ENCODE measurements around the gene ARSB. TPM values are rescaled to one million over a fixed set of nuclear protein-coding genes. Genes with fewer than 3 reads are reported as not detected.

The ARSB gene
- total and polyA plus RNA-seq, 9 donors, result 3.1 to 10.6 (median 7.6) TPM

- intact Hi-C loops (cut with DNase I), result no loop called here
- Histone ChIP-seq H3K27ac (no peak overlapping the region), H3K9me3 (no peaks in the 10 kb centered on the region), H3K4me3 (no peak overlapping the region), H3K27me3 (no peaks in the 10 kb centered on the region), H3K4me1 (ENCODE audit: insufficient read depth) (no peaks in the 10 kb centered on the region), H3K36me3 (no peaks in the 10 kb centered on the region)
- DNase-seq, result no peak
- WGBS, 3 donors, result 20 to 27% (median 21%) methylated on average over 3 of the region's 3 CpGs
- TF ChIP-seq EP300 (IDR thresholded peaks at IDR 0.05) (no peak), CTCF (IDR thresholded peaks at IDR 0.05) (no peak), POLR2A (IDR thresholded peaks at IDR 0.05) (no peak)
Observed at GRCh38 chr5:78899922-78900362, 85.2 kb downstream of the ARSB start.

GRCh38 chr5:78896132-78896531, 89.0 kb downstream of the ARSB start:
- H3K27me3 ChIP-seq, result no peaks in the 10 kb centered on the region
- H3K27ac ChIP-seq, result no peak overlapping the region
- intact Hi-C loops (cut with DNase I), result no loop called here
- 63 to 78% (median 73%) methylated on average over 4 of the region's 4 CpGs for WGBS, 3 donors
- no peak for DNase-seq
- H3K4me3 ChIP-seq, result no peak overlapping the region
- H3K36me3 ChIP-seq, result no peaks in the 10 kb centered on the region
- no peaks in the 10 kb centered on the region for H3K9me3 ChIP-seq
- TF ChIP-seq CTCF (IDR thresholded peaks at IDR 0.05) (no peak), EP300 (IDR thresholded peaks at IDR 0.05) (no peak), POLR2A (IDR thresholded peaks at IDR 0.05) (no peak)
- peaks cover 2% of the 10 kb centered on the region for H3K4me1 ChIP-seq (ENCODE audit: insufficient read depth)

GRCh38 chr5:78895616-78896015, 89.5 kb downstream of the ARSB start:
- TF ChIP-seq EP300 (IDR thresholded peaks at IDR 0.05) (no peak), POLR2A (IDR thresholded peaks at IDR 0.05) (no peak)
- H3K27me3 ChIP-seq, result no peaks in the 10 kb centered on the region
- no peak for DNase-seq
- H3K27ac ChIP-seq, result no peak overlapping the region
- peaks cover 2% of the 10 kb centered on the region for H3K4me1 ChIP-seq (ENCODE audit: insufficient read depth)
- no peak overlapping the region for H3K4me3 ChIP-seq
- H3K9me3 ChIP-seq, result no peaks in the 10 kb centered on the region
- no peaks in the 10 kb centered on the region for H3K36me3 ChIP-seq
- 78 to 85% (median 81%) methylated on average over 4 of the region's 4 CpGs for WGBS, 3 donors
- intact Hi-C loops (cut with DNase I), result no loop called here

GRCh38 chr5:78893940-78894677, 91.0 kb downstream of the ARSB start:
- Histone ChIP-seq H3K27ac (no peak overlapping the region), H3K36me3 (no peaks in the 10 kb centered on the region), H3K4me1 (ENCODE audit: insufficient read depth) (peaks cover 2% of the 10 kb centered on the region), H3K27me3 (no peaks in the 10 kb centered on the region), H3K9me3 (no peaks in the 10 kb centered on the region), H3K4me3 (no peak overlapping the region)
- TF ChIP-seq POLR2A (IDR thresholded peaks at IDR 0.05) (no peak), EP300 (IDR thresholded peaks at IDR 0.05) (no peak), CTCF (IDR thresholded peaks at IDR 0.05) (no peak)
- intact Hi-C loops (cut with DNase I), result loop anchor here in 1 of 4 donors (1.0 kb wide), 1 partner anchor 36 kb away; no protein-coding TSS in a partner anchor
- DNase-seq, result no peak
- WGBS, 3 donors, result 11 to 28% (median 22%) methylated on average over 4 of the region's 4 CpGs

- no peaks in the 10 kb centered on the region for H3K9me3 ChIP-seq
- H3K4me1 ChIP-seq (ENCODE audit: insufficient read depth), result peaks cover 2% of the 10 kb centered on the region
- WGBS, 3 donors, result 83 to 90% (median 85%) methylated on average over 3 of the region's 3 CpGs
- H3K36me3 ChIP-seq, result no peaks in the 10 kb centered on the region
- no peak overlapping the region for H3K4me3 ChIP-seq
- no peaks in the 10 kb centered on the region for H3K27me3 ChIP-seq
- intact Hi-C loops (cut with DNase I), result no loop called here
- TF ChIP-seq CTCF (IDR thresholded peaks at IDR 0.05), result no peak
- no peak for TF ChIP-seq POLR2A (IDR thresholded peaks at IDR 0.05)
- TF ChIP-seq EP300 (IDR thresholded peaks at IDR 0.05), result no peak
- H3K27ac ChIP-seq, result no peak overlapping the region
- no peak for DNase-seq
Observed at GRCh38 chr5:78890667-78891379, 94.3 kb downstream of the ARSB start.
